Measurements from ENCODE around the gene DLG2.

- TF ChIP-seq POLR2A (IDR thresholded peaks at IDR 0.05; ENCODE audit: low read depth) (no peak), CTCF (IDR thresholded peaks at IDR 0.05) (no peak), EP300 (IDR thresholded peaks at IDR 0.05) (no peak)
Observed at GRCh38 chr11:84740050-84740449, 887.1 kb downstream of the DLG2 start.
